ENCODE measurements around the gene COBL.

The COBL gene

DNA sequence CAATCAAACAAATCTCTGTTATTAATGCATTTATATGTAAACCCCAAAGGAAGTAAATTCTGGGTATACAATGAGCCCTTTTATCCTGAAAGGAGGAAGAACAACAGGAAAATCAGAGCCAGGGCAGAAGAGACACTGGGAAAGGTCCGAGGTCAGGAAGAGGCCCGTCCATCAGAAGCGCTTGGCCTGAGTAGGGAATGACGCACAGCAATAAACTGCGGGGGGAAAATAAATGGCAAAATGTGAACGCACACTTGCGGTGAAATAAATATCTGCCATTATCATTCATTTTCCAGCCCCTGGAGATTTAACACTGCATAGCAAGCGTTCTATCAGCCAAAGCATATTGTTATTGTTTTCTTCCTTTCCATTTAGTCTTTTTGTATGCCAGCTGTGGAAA is 243.4 kb downstream of the COBL start:
- TF ChIP-seq FOXP2 (optimal IDR thresholded peaks at IDR 0.05; ENCODE audit: borderline replicate concordance, extremely low read depth, extremely low read length, insufficient read depth) (no peak), TAF1 (IDR thresholded peaks at IDR 0.05; ENCODE audit: borderline replicate concordance, insufficient read depth, low read length) (no peak), SIN3A (IDR thresholded peaks at IDR 0.05; ENCODE audit: borderline replicate concordance, insufficient read depth, low read length) (no peak), POLR2AphosphoS5 (IDR thresholded peaks at IDR 0.05; ENCODE audit: low read depth, low read length) (no peak)
- TF ChIP-seq, protein P1, sequence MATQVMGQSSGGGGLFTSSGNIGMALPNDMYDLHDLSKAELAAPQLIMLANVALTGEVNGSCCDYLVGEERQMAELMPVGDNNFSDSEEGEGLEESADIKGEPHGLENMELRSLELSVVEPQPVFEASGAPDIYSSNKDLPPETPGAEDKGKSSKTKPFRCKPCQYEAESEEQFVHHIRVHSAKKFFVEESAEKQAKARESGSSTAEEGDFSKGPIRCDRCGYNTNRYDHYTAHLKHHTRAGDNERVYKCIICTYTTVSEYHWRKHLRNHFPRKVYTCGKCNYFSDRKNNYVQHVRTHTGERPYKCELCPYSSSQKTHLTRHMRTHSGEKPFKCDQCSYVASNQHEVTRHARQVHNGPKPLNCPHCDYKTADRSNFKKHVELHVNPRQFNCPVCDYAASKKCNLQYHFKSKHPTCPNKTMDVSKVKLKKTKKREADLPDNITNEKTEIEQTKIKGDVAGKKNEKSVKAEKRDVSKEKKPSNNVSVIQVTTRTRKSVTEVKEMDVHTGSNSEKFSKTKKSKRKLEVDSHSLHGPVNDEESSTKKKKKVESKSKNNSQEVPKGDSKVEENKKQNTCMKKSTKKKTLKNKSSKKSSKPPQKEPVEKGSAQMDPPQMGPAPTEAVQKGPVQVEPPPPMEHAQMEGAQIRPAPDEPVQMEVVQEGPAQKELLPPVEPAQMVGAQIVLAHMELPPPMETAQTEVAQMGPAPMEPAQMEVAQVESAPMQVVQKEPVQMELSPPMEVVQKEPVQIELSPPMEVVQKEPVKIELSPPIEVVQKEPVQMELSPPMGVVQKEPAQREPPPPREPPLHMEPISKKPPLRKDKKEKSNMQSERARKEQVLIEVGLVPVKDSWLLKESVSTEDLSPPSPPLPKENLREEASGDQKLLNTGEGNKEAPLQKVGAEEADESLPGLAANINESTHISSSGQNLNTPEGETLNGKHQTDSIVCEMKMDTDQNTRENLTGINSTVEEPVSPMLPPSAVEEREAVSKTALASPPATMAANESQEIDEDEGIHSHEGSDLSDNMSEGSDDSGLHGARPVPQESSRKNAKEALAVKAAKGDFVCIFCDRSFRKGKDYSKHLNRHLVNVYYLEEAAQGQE (IDR thresholded peaks at IDR 0.05; ENCODE audit: insufficient read depth in 1 of 2, low read depth in 2 of 2, low read length in 2 of 2): no peak

DNA sequence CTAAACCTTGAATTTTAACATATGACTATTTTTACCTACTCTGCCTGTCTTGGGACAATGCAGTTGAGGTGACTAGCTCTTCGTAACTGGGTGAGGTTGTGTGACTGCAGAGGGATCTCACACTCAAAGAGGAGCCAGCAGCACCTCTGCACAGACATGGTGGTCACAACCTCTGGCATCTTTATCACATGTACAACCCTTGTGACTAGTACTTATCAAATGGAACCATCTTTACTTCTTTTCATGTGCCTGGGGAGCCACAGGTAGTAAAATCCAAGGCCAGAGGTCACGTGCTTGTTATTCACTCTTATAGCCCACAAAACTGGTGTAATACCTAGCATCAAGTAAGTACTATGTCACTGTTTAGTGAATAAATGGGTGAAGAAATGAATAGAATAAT is 244.3 kb downstream of the COBL start:
- TF ChIP-seq POLR2AphosphoS5 (IDR thresholded peaks at IDR 0.05; ENCODE audit: low read depth, low read length): no peak
- no peak for TF ChIP-seq TAF1 (IDR thresholded peaks at IDR 0.05; ENCODE audit: borderline replicate concordance, insufficient read depth, low read length)
- TF ChIP-seq, protein P1 (IDR thresholded peaks at IDR 0.05; ENCODE audit: insufficient read depth in 1 of 2, low read depth in 2 of 2, low read length in 2 of 2): no peak
- no peak for TF ChIP-seq SIN3A (IDR thresholded peaks at IDR 0.05; ENCODE audit: borderline replicate concordance, insufficient read depth, low read length)
- TF ChIP-seq FOXP2 (optimal IDR thresholded peaks at IDR 0.05; ENCODE audit: borderline replicate concordance, extremely low read depth, extremely low read length, insufficient read depth): no peak

DNA sequence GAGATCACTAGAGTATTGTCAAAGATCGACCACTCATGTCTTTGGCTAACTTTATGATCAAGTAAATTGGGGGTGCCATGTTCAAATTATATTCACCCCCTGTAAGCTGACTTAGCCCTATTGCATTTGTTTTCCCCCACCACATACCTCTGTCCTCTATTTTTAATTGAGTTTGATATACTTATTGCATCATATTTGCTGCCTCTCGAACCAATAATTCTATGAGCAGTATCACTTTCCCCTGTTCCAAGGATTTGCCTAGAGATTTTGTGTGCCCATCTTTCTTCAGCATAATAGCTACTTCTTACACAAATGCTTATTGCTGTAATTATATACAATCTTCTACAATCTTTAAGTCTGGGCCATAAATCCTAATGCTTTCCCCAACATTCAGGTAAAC is 245.2 kb downstream of the COBL start:
- TF ChIP-seq TAF1 (IDR thresholded peaks at IDR 0.05; ENCODE audit: borderline replicate concordance, insufficient read depth, low read length) (no peak), FOXP2 (optimal IDR thresholded peaks at IDR 0.05; ENCODE audit: borderline replicate concordance, extremely low read depth, extremely low read length, insufficient read depth) (no peak), POLR2AphosphoS5 (IDR thresholded peaks at IDR 0.05; ENCODE audit: low read depth, low read length) (no peak), SIN3A (IDR thresholded peaks at IDR 0.05; ENCODE audit: borderline replicate concordance, insufficient read depth, low read length) (no peak)
- TF ChIP-seq, protein P1 (IDR thresholded peaks at IDR 0.05; ENCODE audit: insufficient read depth in 1 of 2, low read depth in 2 of 2, low read length in 2 of 2): no peak

DNA sequence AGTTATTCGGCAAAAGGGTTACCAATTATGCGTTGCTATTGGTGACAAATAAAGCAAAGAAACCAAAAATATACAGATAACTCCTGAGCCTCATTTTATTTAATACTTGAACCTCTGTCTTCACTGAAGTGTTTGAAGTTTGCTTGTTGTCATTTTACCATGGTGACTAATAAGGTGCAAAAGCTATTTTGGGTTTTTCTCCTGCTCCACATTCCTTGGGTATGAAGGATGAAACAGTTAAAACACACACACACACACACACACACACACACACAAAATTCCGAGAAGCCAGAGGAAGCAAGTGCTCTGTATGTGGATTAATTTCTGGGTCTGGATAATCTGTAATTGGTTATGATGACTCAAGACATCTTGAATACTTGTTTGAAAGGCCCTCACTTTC is 246.5 kb downstream of the COBL start:
- TF ChIP-seq FOXP2 (optimal IDR thresholded peaks at IDR 0.05; ENCODE audit: borderline replicate concordance, extremely low read depth, extremely low read length, insufficient read depth) (no peak), TAF1 (IDR thresholded peaks at IDR 0.05; ENCODE audit: borderline replicate concordance, insufficient read depth, low read length) (no peak), SIN3A (IDR thresholded peaks at IDR 0.05; ENCODE audit: borderline replicate concordance, insufficient read depth, low read length) (no peak), POLR2AphosphoS5 (IDR thresholded peaks at IDR 0.05; ENCODE audit: low read depth, low read length) (no peak)
- TF ChIP-seq, protein P1 (IDR thresholded peaks at IDR 0.05; ENCODE audit: insufficient read depth in 1 of 2, low read depth in 2 of 2, low read length in 2 of 2): no peak

Measured in PFSK-1 (cell line).